Cardiac septum (tissue), 1 donor: Measurements from ENCODE around the gene NUDT9. TPM values are rescaled to one million over a fixed set of nuclear protein-coding genes. Genes with fewer than 3 reads are reported as not detected.
"Not testable (repeated sequence)": the region's sequence is repeated elsewhere in the genome, so short reads cannot be mapped to it uniquely, and the experiment has no call there.

Source experiments
- DNase-seq: peaks from one replicate; pipeline ENCODE4 v3.0.0-alpha.2; 2020; ENCODE audit warnings: low spot score
- intact Hi-C: fragments of 100-400 bp; cut with DNase I; formaldehyde crosslinking; loops from one replicate; pipeline ENCODE4 v1.14.0; 2022
- total RNA-seq: library from RNA; stranded (reverse); fragmentation: NEBNext Ultra II Directional; extraction: Animal tissue kit (Norgen Biotek cat#: 25700); gene quantifications from one replicate; pipeline ENCODE4 v1.2.1, GENCODE V29; 2021
- donor health status: DM: no; HTN: no; CAD: no.

Gene NUDT9
- total RNA-seq, 1 donor from 2014 or later: 21.5 TPM

- intact Hi-C loops: no loop called here
- DNase-seq: no peak
Observed at GRCh38 chr4:87444741-87445140, 22.4 kb downstream of the NUDT9 start.

- intact Hi-C loops: no loop called here
- DNase-seq: no peak
Observed at GRCh38 chr4:87445964-87446363, 23.6 kb downstream of the NUDT9 start.

- DNase-seq, intact Hi-C loops: not testable (repeated sequence)
Observed at GRCh38 chr4:87446375-87446774, 24.0 kb downstream of the NUDT9 start.

GRCh38 chr4:87451537-87451936 lies 29.2 kb downstream of the NUDT9 start:
- no peak for DNase-seq
- intact Hi-C loops: no loop called here

- intact Hi-C loops: no loop called here
- no peak for DNase-seq
Observed at GRCh38 chr4:87458913-87459312, 36.5 kb downstream of the NUDT9 start.

GRCh38 chr4:87461281-87461700 lies 38.9 kb downstream of the NUDT9 start:
- intact Hi-C loops: loop anchor here (10.0 kb wide), 1 partner anchor 306 kb away; no protein-coding TSS in a partner anchor
- no peak for DNase-seq

GRCh38 chr4:87462102-87462501 lies 39.7 kb downstream of the NUDT9 start:
- intact Hi-C loops: loop anchor here (10.0 kb wide), 1 partner anchor 307 kb away; no protein-coding TSS in a partner anchor
- no peak for DNase-seq

GRCh38 chr4:87465739-87466366 lies 43.5 kb downstream of the NUDT9 start:
- no peak for DNase-seq
- intact Hi-C loops: loop anchor here (2.0 to 10.0 kb wide), 5 partner anchors 44 to 311 kb away; partner anchors contain the start of gene NUDT9

GRCh38 chr4:87469390-87469789 lies 47.0 kb downstream of the NUDT9 start:
- no peak for DNase-seq
- intact Hi-C loops: loop anchor here (5.0 to 10.0 kb wide), 4 partner anchors 47 to 315 kb away; partner anchors contain the start of gene NUDT9

GRCh38 chr4:87476934-87477333 lies 54.6 kb downstream of the NUDT9 start:
- DNase-seq: no peak
- intact Hi-C loops: no loop called here

- intact Hi-C loops: no loop called here
- DNase-seq: no peak
Observed at GRCh38 chr4:87478732-87479250, 56.4 kb downstream of the NUDT9 start.

- no peak for DNase-seq
- intact Hi-C loops: no loop called here
Observed at GRCh38 chr4:87481377-87481776, 59.0 kb downstream of the NUDT9 start.

- intact Hi-C loops, DNase-seq: not testable (repeated sequence)
Observed at GRCh38 chr4:87483247-87483646, 60.9 kb downstream of the NUDT9 start.

GRCh38 chr4:87488666-87489065 lies 66.3 kb downstream of the NUDT9 start:
- not testable (repeated sequence) for DNase-seq
- intact Hi-C loops: loop anchor here (1.0 kb wide), 1 partner anchor 32 kb away; no protein-coding TSS in a partner anchor

GRCh38 chr4:87489678-87490077 lies 67.3 kb downstream of the NUDT9 start:
- intact Hi-C loops: loop anchor here (1.0 kb wide), 1 partner anchor 31 kb away; no protein-coding TSS in a partner anchor
- no peak for DNase-seq

- DNase-seq: no peak
- intact Hi-C loops: no loop called here
Observed at GRCh38 chr4:87490664-87491369, 68.4 kb downstream of the NUDT9 start.

GRCh38 chr4:87491436-87491835 lies 69.1 kb downstream of the NUDT9 start:
- DNase-seq: no peak

GRCh38 chr4:87491851-87492250 lies 69.5 kb downstream of the NUDT9 start:
- DNase-seq, intact Hi-C loops: not testable (repeated sequence)

More at GRCh38 chr4:87491436-87491835, 69.1 kb downstream of the NUDT9 start:
- intact Hi-C loops: no loop called here

GRCh38 chr4:87493115-87493514 lies 70.7 kb downstream of the NUDT9 start:
- DNase-seq: no peak
- intact Hi-C loops: no loop called here

- intact Hi-C loops: no loop called here
Observed at GRCh38 chr4:87497159-87497558, 74.8 kb downstream of the NUDT9 start.

More at GRCh38 chr4:87497159-87497558, 74.8 kb downstream of the NUDT9 start:
- DNase-seq: no peak
